DND-41 (cell line): ENCODE results near the gene KXD1.
A peak's percentile ranks its signal among the peaks of the same experiment; 100 is the strongest.

ENCODE experiments used
- ATAC-seq: fragments of 200-7000 bp; cut with Tn5 transposase; 3 replicates; pipeline ENCODE4 v1.9.1; 2021; ENCODE audit warnings: low read depth; ENCODE audit not compliant: insufficient read depth
- DNase-seq: peaks from one replicate; pipeline ENCODE4 v3.0.0-alpha.2; 2020
- H2AFZ ChIP-seq: 2 replicates; pipeline ENCODE4 v1.6.0; 2012; ENCODE audit warnings: low read depth, low read length
- H3K27ac ChIP-seq: 2 replicates; pipeline ENCODE4 v1.5.1; 2012; ENCODE audit warnings: low read length, inconsistent platforms
- H3K27me3 ChIP-seq: fragments of 200-600 bp; sonication (generic); 2 replicates; pipeline ENCODE4 v1.6.0; 2012; ENCODE audit warnings: low read length, mild to moderate bottlenecking, inconsistent platforms; ENCODE audit not compliant: insufficient read depth, poor library complexity
- H3K36me3 ChIP-seq: 2 replicates; pipeline ENCODE4 v1.5.1; 2012; ENCODE audit warnings: low read length, inconsistent platforms; ENCODE audit not compliant: insufficient read depth
- H3K4me1 ChIP-seq: 2 replicates; pipeline ENCODE4 v1.5.1; 2012; ENCODE audit warnings: mild to moderate bottlenecking, low read length; ENCODE audit not compliant: insufficient read depth
- H3K4me2 ChIP-seq: 2 replicates; pipeline ENCODE4 v1.6.0; 2012; ENCODE audit warnings: mild to moderate bottlenecking, moderate library complexity, low read length, inconsistent platforms; ENCODE audit not compliant: insufficient read depth
- H3K4me3 ChIP-seq, 2 experiments: fragments of 200-600 bp in 1 of 2; shearing (Covaris generic) in 1 of 2; 2 replicates each; pipeline ENCODE4 v1.5.1; 2012 to 2016; ENCODE audit warnings: inconsistent platforms in 2 of 2, low read length in 2 of 2, mild to moderate bottlenecking in 2 of 2, low read depth in 1 of 2, moderate library complexity in 1 of 2
- H3K79me2 ChIP-seq: 2 replicates; pipeline ENCODE4 v1.6.0; 2012; ENCODE audit warnings: low read length, inconsistent platforms; ENCODE audit not compliant: insufficient read depth
- H3K9ac ChIP-seq: 2 replicates; pipeline ENCODE4 v1.6.0; 2012; ENCODE audit warnings: low read depth, mild to moderate bottlenecking, inconsistent platforms, low read length, moderate library complexity
- H3K9me3 ChIP-seq: 2 replicates; pipeline ENCODE4 v1.5.1; 2012; ENCODE audit warnings: low read length, moderate library complexity, mild to moderate bottlenecking, inconsistent platforms; ENCODE audit not compliant: insufficient read depth, severe bottlenecking
- H4K20me1 ChIP-seq: 2 replicates; pipeline ENCODE4 v1.6.0; 2012; ENCODE audit warnings: low read length; ENCODE audit not compliant: insufficient read depth
- EZH2 ChIP-seq: IDR thresholded peaks from 3 replicates; pipeline ENCODE4 v1.6.1; 2012; ENCODE audit warnings: borderline replicate concordance, low read depth, mild to moderate bottlenecking, moderate library complexity, low read length, inconsistent platforms; ENCODE audit not compliant: severe bottlenecking
- TF ChIP-seq, protein P1 (sequence below): IDR thresholded peaks from 2 replicates; pipeline ENCODE4 v1.5.1; 2012; ENCODE audit warnings: borderline replicate concordance, low read length, moderate library complexity, mild to moderate bottlenecking; ENCODE audit not compliant: poor library complexity, severe bottlenecking; ENCODE audit errors: extremely low read depth

KXD1 gene

DNA sequence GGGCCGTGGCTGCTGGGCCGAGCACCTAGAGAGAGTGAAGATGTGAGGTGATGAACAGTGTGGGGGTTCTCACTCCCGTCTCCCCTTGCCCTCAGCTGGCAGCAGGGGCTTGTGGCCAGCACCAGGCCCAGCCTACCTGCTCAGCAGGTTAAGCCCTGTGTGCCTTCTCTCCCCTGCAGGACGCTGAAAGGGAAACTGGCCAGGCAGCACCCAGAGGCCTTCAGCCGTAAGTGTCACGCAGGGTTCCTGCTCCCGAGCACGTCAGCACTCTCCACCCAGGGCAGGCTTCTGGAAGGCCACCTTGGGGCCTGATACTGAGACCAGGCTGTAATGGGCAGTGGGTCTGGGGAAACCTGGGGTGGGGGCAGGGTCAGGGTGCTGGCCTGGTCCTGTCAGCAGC is 9.3 kb downstream of the KXD1 start:
- no peaks in the 10 kb centered on the region for H3K9me3 ChIP-seq
- H3K4me2 ChIP-seq = no peak overlapping the region
- DNase-seq (no peak), ATAC-seq (no peak)
- H3K4me1 ChIP-seq = peaks cover 9% of the 10 kb centered on the region
- H2AFZ ChIP-seq = no peak overlapping the region
- TF ChIP-seq EZH2 = no peak
- TF ChIP-seq, protein P1, sequence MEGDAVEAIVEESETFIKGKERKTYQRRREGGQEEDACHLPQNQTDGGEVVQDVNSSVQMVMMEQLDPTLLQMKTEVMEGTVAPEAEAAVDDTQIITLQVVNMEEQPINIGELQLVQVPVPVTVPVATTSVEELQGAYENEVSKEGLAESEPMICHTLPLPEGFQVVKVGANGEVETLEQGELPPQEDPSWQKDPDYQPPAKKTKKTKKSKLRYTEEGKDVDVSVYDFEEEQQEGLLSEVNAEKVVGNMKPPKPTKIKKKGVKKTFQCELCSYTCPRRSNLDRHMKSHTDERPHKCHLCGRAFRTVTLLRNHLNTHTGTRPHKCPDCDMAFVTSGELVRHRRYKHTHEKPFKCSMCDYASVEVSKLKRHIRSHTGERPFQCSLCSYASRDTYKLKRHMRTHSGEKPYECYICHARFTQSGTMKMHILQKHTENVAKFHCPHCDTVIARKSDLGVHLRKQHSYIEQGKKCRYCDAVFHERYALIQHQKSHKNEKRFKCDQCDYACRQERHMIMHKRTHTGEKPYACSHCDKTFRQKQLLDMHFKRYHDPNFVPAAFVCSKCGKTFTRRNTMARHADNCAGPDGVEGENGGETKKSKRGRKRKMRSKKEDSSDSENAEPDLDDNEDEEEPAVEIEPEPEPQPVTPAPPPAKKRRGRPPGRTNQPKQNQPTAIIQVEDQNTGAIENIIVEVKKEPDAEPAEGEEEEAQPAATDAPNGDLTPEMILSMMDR = no peak
- no peak overlapping the region for H3K9ac ChIP-seq
- peaks cover under 1% of the 10 kb centered on the region; the same call in 1 of the 2 replicates for H4K20me1 ChIP-seq
- no peak overlapping the region for H3K4me3 ChIP-seq
- no peak overlapping the region for H3K27ac ChIP-seq
- H3K79me2 ChIP-seq = peaks cover 3% of the 10 kb centered on the region
- H3K36me3 ChIP-seq = peaks cover 77% of the 10 kb centered on the region
- no peaks in the 10 kb centered on the region for H3K27me3 ChIP-seq

DNA sequence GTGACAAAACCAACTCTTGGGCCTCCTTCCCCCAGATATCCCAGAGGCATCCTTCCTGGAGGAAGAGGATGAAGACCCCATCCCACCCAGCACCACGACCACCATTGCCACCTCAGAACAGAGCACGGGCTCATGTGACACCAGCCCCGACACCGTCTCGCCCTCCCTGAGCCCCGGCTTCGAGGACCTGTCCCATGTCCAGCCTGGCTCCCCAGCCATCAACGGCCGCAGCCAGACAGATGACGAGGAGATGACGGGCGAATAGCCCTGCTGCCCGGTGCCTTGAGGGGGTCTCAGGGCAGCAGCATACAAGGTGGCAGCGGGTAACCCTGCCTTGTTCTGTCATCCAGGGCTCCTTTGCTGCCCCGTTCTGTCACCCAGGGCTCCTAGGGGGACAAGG is 10.7 kb downstream of the KXD1 start:
- no peaks in the 10 kb centered on the region for H3K9me3 ChIP-seq
- H3K9ac ChIP-seq = no peak overlapping the region
- no peak overlapping the region for H3K4me3 ChIP-seq
- no peak overlapping the region for H3K4me2 ChIP-seq
- TF ChIP-seq, protein P1 = no peak
- TF ChIP-seq EZH2 = no peak
- peaks cover 17% of the 10 kb centered on the region for H3K79me2 ChIP-seq
- peaks cover 73% of the 10 kb centered on the region for H3K36me3 ChIP-seq
- no peak overlapping the region for H2AFZ ChIP-seq
- H4K20me1 ChIP-seq = peaks cover 15% of the 10 kb centered on the region
- DNase-seq = no peak
- ATAC-seq = no peak
- H3K27me3 ChIP-seq = no peaks in the 10 kb centered on the region
- no peak overlapping the region for H3K27ac ChIP-seq
- H3K4me1 ChIP-seq = peaks cover 20% of the 10 kb centered on the region

DNA sequence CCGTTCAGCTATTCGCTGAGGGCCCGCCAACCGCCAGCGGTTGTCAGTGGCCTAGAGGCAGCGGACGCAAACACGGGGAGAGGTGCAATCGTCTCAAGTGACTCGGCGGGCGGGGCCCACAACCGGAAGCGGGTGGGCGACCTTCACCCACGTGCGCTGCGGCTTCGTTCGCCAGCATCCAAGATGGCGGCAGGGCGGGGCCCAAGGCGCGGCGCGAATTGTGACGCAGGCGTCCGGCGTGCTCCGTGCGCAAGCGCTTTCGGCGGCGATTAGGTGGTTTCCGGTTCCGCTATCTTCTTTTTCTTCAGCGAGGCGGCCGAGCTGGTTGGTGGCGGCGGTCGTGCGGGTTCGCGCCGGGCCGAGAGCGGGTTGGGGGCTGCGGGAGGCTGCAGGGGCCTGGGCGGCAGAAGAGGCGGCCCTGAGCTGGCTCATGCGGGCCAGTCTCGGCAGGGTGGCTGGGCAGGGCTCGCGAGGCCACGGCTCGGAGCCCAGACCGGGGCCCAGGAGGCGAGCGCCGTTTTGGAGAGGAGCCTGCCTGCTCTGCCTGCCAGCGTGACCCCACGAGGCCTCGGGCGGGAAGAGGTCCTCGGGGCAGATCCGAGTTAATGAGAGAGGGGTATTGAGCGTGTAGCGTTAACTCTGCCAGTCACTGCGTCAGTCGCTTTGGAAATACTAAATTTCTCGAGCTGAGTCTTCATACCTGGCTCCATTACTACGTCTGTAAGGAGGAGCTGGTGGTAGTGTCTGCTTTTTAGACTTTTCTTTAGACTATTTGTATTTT is 14.1 kb downstream of the KXD1 start, which contains the start of gene UBA52:
TSS of gene UBA52 (plus strand) at position 294 of the 781 bp plus-strand sequence. CDS start 1,444 bp downstream, outside the sequence.
- Histone ChIP-seq H2AFZ (peak within 1 kb of the TSS; percentile 81), H3K4me2 (peak within 1 kb of the TSS; percentile 93), H3K4me1 (peaks cover 25% of the 10 kb centered on the region), H3K27ac (peak within 1 kb of the TSS; percentile 84), H4K20me1 (peaks cover 32% of the 10 kb centered on the region), H3K9ac (peak within 1 kb of the TSS; percentile 83), H3K79me2 (peaks cover 26% of the 10 kb centered on the region), H3K27me3 (no peaks in the 10 kb centered on the region), H3K9me3 (no peaks in the 10 kb centered on the region), H3K36me3 (peaks cover 71% of the 10 kb centered on the region), H3K4me3 (peak within 1 kb of the TSS; percentile 38 to 74; a peak in 3 of 4 replicates)
- ATAC-seq (peak; percentile 93), DNase-seq (peak; percentile 99)
- TF ChIP-seq EZH2 = no peak
- TF ChIP-seq, protein P1 = no peak
